GM12878 (cell line): ENCODE results near the gene ZNF599. TPM values are rescaled to one million over a fixed set of nuclear protein-coding genes. Genes with fewer than 3 reads are reported as not detected.

Experiments
- ATAC-seq: fragments of 200-7000 bp; cut with Tn5 transposase; 3 replicates; pipeline ENCODE4 v1.9.1; 2020; ENCODE audit warnings: mild to moderate bottlenecking, moderate library complexity
- BruUV-seq: library from RNA; stranded (reverse); fragments of 400-500 nt; replicated peaks from 2 replicates; lab custom pipeline; 2021; lab: Mats Ljungman, UMichigan
- CTCF ChIA-PET: fragments of 300-600 bp; sonication (Branson Sonifier 250); formaldehyde crosslinking; extraction: SDS; loops from one replicate; lab custom pipeline; 2021; ENCODE audit warnings: inconsistent platforms; lab: Yijun Ruan, JAX
- POLR2A ChIA-PET: fragments of 350-600 bp; formaldehyde crosslinking; extraction: SDS; loops from one replicate; lab custom pipeline; 2021; ENCODE audit warnings: inconsistent platforms; lab: Charles Lee
- RAD21 ChIA-PET: fragments of 300-600 bp; sonication (Branson Sonifier 250); formaldehyde crosslinking; loops from one replicate; lab custom pipeline; 2023; ENCODE audit warnings: antibody characterized with exemption; ENCODE audit not compliant: unreplicated experiment; lab: Charles Lee
- SMC1A ChIA-PET: fragments of 300-600 bp; sonication (Branson Sonifier 250); formaldehyde crosslinking; loops from one replicate; lab custom pipeline; 2023; ENCODE audit not compliant: unreplicated experiment, uncharacterized antibody; lab: Charles Lee
- DNase-seq: peaks from one replicate; pipeline ENCODE4 v3.0.0-alpha.2; 2011; ENCODE audit warnings: low read depth, low spot score
- FAIRE-seq: peaks from 3 replicates; lab custom pipeline; 2011; peaks lifted over from hg19 to GRCh38; lab: Jason Lieb, UNC
- H2AFZ ChIP-seq: 2 replicates; pipeline ENCODE4 v1.6.0; 2011; ENCODE audit warnings: low read depth, low read length, control low read depth; ENCODE audit not compliant: control insufficient read depth
- H3K27ac ChIP-seq: 2 replicates; pipeline ENCODE4 v1.5.1; 2011; ENCODE audit warnings: control low read depth; ENCODE audit not compliant: control insufficient read depth, insufficient read depth
- H3K27me3 ChIP-seq, 2 experiments: replicated peaks in 1 of 2; 2 replicates each; pipeline versions ENCODE4 v1.6.0 to v1.6.1; 2011; ENCODE audit warnings: low read length in 1 of 2; ENCODE audit not compliant: control insufficient read depth in 2 of 2, insufficient read depth in 2 of 2
- H3K36me3 ChIP-seq, 2 experiments: 2 replicates each; pipeline ENCODE4 v1.5.1; 2011; ENCODE audit warnings: low read length in 1 of 2; ENCODE audit not compliant: control insufficient read depth in 2 of 2, insufficient read depth in 2 of 2
- H3K4me1 ChIP-seq: 2 replicates; pipeline ENCODE4 v1.6.1; 2011; ENCODE audit warnings: mild to moderate bottlenecking, low read length, moderate library complexity, mixed read lengths; ENCODE audit not compliant: control insufficient read depth, insufficient read depth
- H3K4me2 ChIP-seq: 2 replicates; pipeline ENCODE4 v1.6.0; 2011; ENCODE audit warnings: control low read depth; ENCODE audit not compliant: control insufficient read depth, insufficient read depth
- H3K4me3 ChIP-seq: fragments of 200-600 bp; sonication (generic); 2 replicates; pipeline ENCODE4 v1.5.1; 2016
- H3K79me2 ChIP-seq: 2 replicates; pipeline ENCODE4 v1.6.0; 2011; ENCODE audit warnings: low read length; ENCODE audit not compliant: control insufficient read depth, insufficient read depth
- H3K9ac ChIP-seq: 2 replicates; pipeline ENCODE4 v1.8.0; 2011; ENCODE audit warnings: low read length, control low read depth, mixed read lengths; ENCODE audit not compliant: control insufficient read depth, insufficient read depth
- H3K9me3 ChIP-seq: replicated peaks from 3 replicates; pipeline ENCODE4 v1.5.1; 2011; ENCODE audit warnings: mild to moderate bottlenecking, low read length; ENCODE audit not compliant: control insufficient read depth, insufficient read depth
- H4K20me1 ChIP-seq: 2 replicates; pipeline ENCODE4 v1.6.0; 2011; ENCODE audit not compliant: control insufficient read depth, insufficient read depth
- CREM ChIP-seq: IDR thresholded peaks from 2 replicates; pipeline ENCODE4 v1.6.1; 2014; ENCODE audit warnings: antibody characterized with exemption, low read depth
- E2F4 ChIP-seq: IDR thresholded peaks from 2 replicates; pipeline ENCODE4 v1.6.1; 2012; ENCODE audit warnings: low read depth, low read length, improper control_type of control experiment
- FOXM1 ChIP-seq: IDR thresholded peaks from 2 replicates; pipeline ENCODE4 v1.6.1; 2012; ENCODE audit warnings: low read depth, mild to moderate bottlenecking, inconsistent platforms, low read length, moderate library complexity
- IRF4 ChIP-seq: IDR thresholded peaks from 2 replicates; pipeline ENCODE4 v1.6.1; 2011; ENCODE audit warnings: low read depth, low read length
- KLF5 ChIP-seq: fragments of 450-650 bp; IDR thresholded peaks from 2 replicates; pipeline ENCODE4 v1.6.1; 2014; ENCODE audit warnings: mild to moderate bottlenecking; ENCODE audit not compliant: partially characterized antibody
- POLR2AphosphoS5 ChIP-seq: IDR thresholded peaks from 2 replicates; pipeline ENCODE4 v1.6.1; 2011; ENCODE audit warnings: mild to moderate bottlenecking, low read length, inconsistent platforms
- SPI1 ChIP-seq: IDR thresholded peaks from 2 replicates; pipeline ENCODE4 v1.6.1; 2011; ENCODE audit warnings: low read depth, mild to moderate bottlenecking, low read length, moderate library complexity, borderline replicate concordance; ENCODE audit not compliant: insufficient read depth
- STAT1 ChIP-seq: fragments of 450-650 bp; conservative IDR thresholded peaks from 2 replicates; pipeline ENCODE4 v1.6.1; 2014; ENCODE audit warnings: antibody characterized with exemption, mild to moderate bottlenecking
- WRNIP1 ChIP-seq: IDR thresholded peaks from 2 replicates; pipeline ENCODE4 v1.6.1; 2011; ENCODE audit warnings: low read depth, low read length, improper control_type of control experiment, borderline replicate concordance
- YY1 ChIP-seq: IDR thresholded peaks from 2 replicates; pipeline ENCODE4 v1.6.1; 2011; ENCODE audit warnings: low read depth, mild to moderate bottlenecking, low read length
- ZNF274 ChIP-seq: IDR thresholded peaks from one replicate; pipeline ENCODE4 v1.8.0; 2011; ENCODE audit not compliant: insufficient read length, insufficient read depth
- WGBS: methylation state at CpG from one replicate; pipeline ENCODE4 v1.1.6; 2016; ENCODE audit warnings: low lambda C conversion rate; ENCODE audit not compliant: insufficient replicate concordance, insufficient coverage; ENCODE audit errors: missing lambda C conversion rate; 5-methylcytosine and 5-hydroxymethylcytosine counted together
- in situ Hi-C: fragments of 300-500 bp; cut with MboI; formaldehyde crosslinking; loops from 9 replicates; pipeline ENCODE4 v1.14.3; 2018; ENCODE audit warnings: mixed read lengths
- intact Hi-C: fragments of 100-400 bp; cut with micrococcal nuclease; formaldehyde crosslinking; loops from one replicate; pipeline ENCODE4 v1.14.2; 2022; ENCODE audit not compliant: unreplicated experiment
- polyA plus RNA-seq, 11 experiments: library from polyadenylated mRNA; depleted of rRNA in 4 of 11; unstranded in 6 of 11; stranded (reverse) in 5 of 11; fragments of >200 nt; fragmentation: Nextera tagmentation in 4 of 11; fragmentation: Illumina TruSeq in 1 of 11; extraction: Ambion mirVana in 4 of 11; extraction: Trizol in 1 of 11; gene quantifications; 1 replicate in 1 of 11; 2 replicates in 10 of 11; pipeline versions ENCODE4 v1.2.1 to v1.2.3, GENCODE V29; 2011 to 2016; ENCODE audit warnings: inconsistent platforms in 2 of 11, missing spikeins in 2 of 11, low read depth in 1 of 11
- total RNA-seq, 4 experiments: library from RNA; depleted of rRNA in 3 of 4; stranded (reverse); fragments of >200 nt in 3 of 4; fragmentation: Illumina TruSeq in 1 of 4; extraction: Trizol in 1 of 4; gene quantifications; 2 replicates each; pipeline versions ENCODE4 v1.2.1 to v1.2.3, GENCODE V29; 2013 to 2021

Gene ZNF599
- total and polyA plus RNA-seq, 10 of the 15 experiments (the other 5 are each of a cell fraction or from before 2014, with no cell fraction given), result 0.27 to 4.8 (median 1.9) TPM

- DNase-seq (no peak), FAIRE-seq (no peak), ATAC-seq (no peak)
- H4K20me1 ChIP-seq, result no peaks in the 10 kb centered on the region
- H3K27ac ChIP-seq, result no peak overlapping the region
- no peak for TF ChIP-seq STAT1
- TF ChIP-seq ZNF274, result peak; percentile 87
- TF ChIP-seq KLF5, result peak; percentile 19
- TF ChIP-seq YY1, result no peak
- peaks cover 23% of the 10 kb centered on the region for H3K9me3 ChIP-seq
- H3K79me2 ChIP-seq, result no peaks in the 10 kb centered on the region
- SMC1A ChIA-PET, result no interaction called here
- H3K4me3 ChIP-seq, result no peak overlapping the region
- no peak overlapping the region for H3K4me2 ChIP-seq
- no peaks in the 10 kb centered on the region for H3K36me3 ChIP-seq
- CTCF ChIA-PET, result no interaction called here
- BruUV-seq, result no TSS peak
- H3K4me1 ChIP-seq, result no peaks in the 10 kb centered on the region
- POLR2A ChIA-PET, result no interaction called here
- no peak overlapping the region for H3K9ac ChIP-seq
- RAD21 ChIA-PET, result no interaction called here
- H2AFZ ChIP-seq, result no peak overlapping the region
- intact Hi-C loops, result no loop called here
- H3K27me3 ChIP-seq, result no peaks in the 10 kb centered on the region
- WGBS, result 75% methylated on average over 11 of the region's 11 CpGs
- in situ Hi-C loops, result no loop called here
These were observed 13.6 kb downstream of the ZNF599 start for GRCh38 chr19:34759218-34759917.

- ChIA-PET POLR2A (no interaction called here), RAD21 (no interaction called here), SMC1A (no interaction called here), CTCF (no interaction called here)
- H3K36me3 ChIP-seq, result no peaks in the 10 kb centered on the region
- H4K20me1 ChIP-seq, result no peaks in the 10 kb centered on the region
- H3K9ac ChIP-seq, result no peak overlapping the region
- no peak overlapping the region for H3K4me2 ChIP-seq
- FAIRE-seq (no peak), ATAC-seq (no peak), DNase-seq (no peak)
- in situ Hi-C loops (no loop called here), intact Hi-C loops (no loop called here)
- H3K4me1 ChIP-seq, result no peaks in the 10 kb centered on the region
- no TSS peak for BruUV-seq
- H2AFZ ChIP-seq, result no peak overlapping the region
- H3K27me3 ChIP-seq, result no peaks in the 10 kb centered on the region
- no peak for TF ChIP-seq SPI1
- TF ChIP-seq WRNIP1, result no peak
- TF ChIP-seq E2F4, result no peak
- no peak for TF ChIP-seq POLR2AphosphoS5
- TF ChIP-seq IRF4, result no peak
- no peak for TF ChIP-seq FOXM1
- TF ChIP-seq CREM, result no peak
- no peak overlapping the region for H3K27ac ChIP-seq
- H3K9me3 ChIP-seq, result peaks cover 20% of the 10 kb centered on the region
- 60% methylated on average over 4 of the region's 4 CpGs for WGBS
- H3K4me3 ChIP-seq, result no peak overlapping the region
- no peaks in the 10 kb centered on the region for H3K79me2 ChIP-seq
These were observed 15.6 kb downstream of the ZNF599 start for GRCh38 chr19:34757441-34757840.
